Right ventricle myocardium superior (tissue), 1 donor: ENCODE measurements around the gene CCT3. TPM values are rescaled to one million over a fixed set of nuclear protein-coding genes. Genes with fewer than 3 reads are reported as not detected.

ENCODE experiments used
- ATAC-seq: fragments of 200-7000 bp; cut with Tn5 transposase; one replicate; pipeline ENCODE4 v1.9.1; 2020; ENCODE audit warnings: mild to moderate bottlenecking; ENCODE audit not compliant: poor library complexity
- DNase-seq: peaks from one replicate; pipeline ENCODE4 v3.0.0-alpha.2; 2020
- intact Hi-C: fragments of 100-400 bp; cut with DNase I; formaldehyde crosslinking; loops from one replicate; pipeline ENCODE4 v1.11.2; 2022
- long read RNA-seq: library from polyadenylated mRNA; unstranded; transcript quantifications from one replicate; pipeline ENCODE4 v2.0.0, GENCODE V29; 2021
- total RNA-seq: library from RNA; stranded (reverse); fragmentation: NEBNext Ultra II Directional; extraction: Animal tissue kit (Norgen Biotek cat#: 25700); gene quantifications from one replicate; pipeline ENCODE4 v1.2.1, GENCODE V29; 2021
- donor health status: DM: no; HTN: yes; CAD: no; lungs with severe emphysema.

CCT3 gene
- total RNA-seq: 128 TPM
- long read RNA-seq, transcript CCT3-201 (14 exons, 2,150 nt): major isoform, 437 of 462 reads
- long read RNA-seq, partial matches to known transcripts: 13 of 462 reads
- long read RNA-seq, other reads (novel, unspliced or antisense): 10 of 462 reads

GRCh38 chr1:156338180-156338976 is at the start of gene CCT3, which contains the start of gene TSACC:
Gene CCT3, minus strand, starts transcription at chr1:156338292. Its CDS starts 108 bp downstream, at chr1:156338184.
Gene TSACC, plus strand, starts transcription at chr1:156338526. Its CDS starts 1,232 bp downstream, at chr1:156339758.
- DNase-seq (peak; percentile 99), ATAC-seq (peak; percentile 98)
- intact Hi-C loops: no loop called here

GRCh38 chr1:156387870-156388173 is 49.7 kb upstream of the CCT3 start:
- ATAC-seq (no peak), DNase-seq (no peak)
- intact Hi-C loops: loop anchor here (5.0 kb wide), 2 partner anchors 219 to 264 kb away; no protein-coding TSS in a partner anchor

GRCh38 chr1:156386949-156387869 is 49.1 kb upstream of the CCT3 start:
- DNase-seq (no peak), ATAC-seq (no peak)
- intact Hi-C loops: loop anchor here (5.0 kb wide), 2 partner anchors 220 to 265 kb away; no protein-coding TSS in a partner anchor

- ATAC-seq (no peak), DNase-seq (no peak)
- intact Hi-C loops: loop anchor here (5.0 kb wide), 2 partner anchors 221 to 266 kb away; no protein-coding TSS in a partner anchor
These were observed 48.2 kb upstream of the CCT3 start for GRCh38 chr1:156386134-156386901.

- intact Hi-C loops: loop anchor here (2.0 to 5.0 kb wide), 3 partner anchors 59 to 267 kb away; no protein-coding TSS in a partner anchor
- ATAC-seq (peak; percentile 75), DNase-seq (peak; percentile 53)
These were observed 47.5 kb upstream of the CCT3 start for GRCh38 chr1:156385534-156386031.

- intact Hi-C loops: loop anchor here (2.0 to 5.0 kb wide), 3 partner anchors 60 to 268 kb away; no protein-coding TSS in a partner anchor
- ATAC-seq (no peak), DNase-seq (no peak)
These were observed 46.6 kb upstream of the CCT3 start for GRCh38 chr1:156384658-156385057.

- ATAC-seq (no peak), DNase-seq (no peak)
- intact Hi-C loops: loop anchor here (2.0 kb wide), 1 partner anchor 61 kb away; no protein-coding TSS in a partner anchor
These were observed 45.9 kb upstream of the CCT3 start for GRCh38 chr1:156384007-156384406.

- ATAC-seq (peak; percentile 88), DNase-seq (peak; percentile 66)
- intact Hi-C loops: no loop called here
These were observed 44.9 kb upstream of the CCT3 start for GRCh38 chr1:156383023-156383422.

- DNase-seq (no peak), ATAC-seq (no peak)
- intact Hi-C loops: no loop called here
These were observed 44.5 kb upstream of the CCT3 start for GRCh38 chr1:156382561-156382960.

GRCh38 chr1:156379420-156380165 is 41.5 kb upstream of the CCT3 start:
- ATAC-seq (no peak), DNase-seq (no peak)
- intact Hi-C loops: no loop called here

- DNase-seq (no peak), ATAC-seq (no peak)
- intact Hi-C loops: no loop called here
These were observed 40.5 kb upstream of the CCT3 start for GRCh38 chr1:156378557-156378956.

GRCh38 chr1:156376958-156377919 is 39.1 kb upstream of the CCT3 start:
- DNase-seq (no peak), ATAC-seq (no peak)
- intact Hi-C loops: no loop called here

- intact Hi-C loops: no loop called here
- DNase-seq (no peak), ATAC-seq (no peak)
These were observed 38.1 kb upstream of the CCT3 start for GRCh38 chr1:156376146-156376545.

- ATAC-seq (no peak), DNase-seq (no peak)
- intact Hi-C loops: no loop called here
These were observed 35.5 kb upstream of the CCT3 start for GRCh38 chr1:156373546-156373945.

GRCh38 chr1:156372876-156373275 is 34.8 kb upstream of the CCT3 start:
- DNase-seq (no peak), ATAC-seq (no peak)
- intact Hi-C loops: no loop called here

GRCh38 chr1:156372265-156372586 is 34.1 kb upstream of the CCT3 start:
- ATAC-seq (no peak), DNase-seq (no peak)
- intact Hi-C loops: no loop called here
